Measurements from ENCODE around the gene YBEY. TPM values are rescaled to one million over a fixed set of nuclear protein-coding genes. Genes with fewer than 3 reads are reported as not detected.

YBEY gene
- total and polyA plus RNA-seq, 2 of the 13 experiments (the other 11 are each of a cell fraction or from before 2014, with no cell fraction given) = 6.5 to 8.9 TPM

GRCh38 chr21:46285761-46286647 is at the start of gene YBEY (continued):
- 0 out of 2 replicates have a peak, but pooled peaks have one; percentile 1 for TF ChIP-seq ZNF160 (CRISPR knock-in tag; IDR thresholded peaks at IDR 0.05)
- peak; percentile 37; the same call in 1 of the 2 replicates for TF ChIP-seq ZNF121 (CRISPR knock-in tag; IDR thresholded peaks at IDR 0.05)
- 0 out of 2 replicates have a peak, but pooled peaks have one; percentile 48 for TF ChIP-seq ZNF446 (CRISPR knock-in tag; IDR thresholded peaks at IDR 0.05)
- peak; percentile 88 for TF ChIP-seq ZNF784 (CRISPR knock-in tag; IDR thresholded peaks at IDR 0.05; ENCODE audit: borderline replicate concordance)
- no peak for TF ChIP-seq ZNF484 (CRISPR knock-in tag; IDR thresholded peaks at IDR 0.05; ENCODE audit: borderline replicate concordance, low read depth)
- TF ChIP-seq ATF1 (CRISPR knock-in tag; IDR thresholded peaks at IDR 0.05) = no peak
- peak; percentile 45 for TF ChIP-seq RXRB (CRISPR knock-in tag; IDR thresholded peaks at IDR 0.05; ENCODE audit: borderline replicate concordance)
- TF ChIP-seq SNAPC4 (CRISPR knock-in tag; IDR thresholded peaks at IDR 0.05) = peak; percentile 73; the same call in 1 of the 2 replicates
- TF ChIP-seq CBX1 (IDR thresholded peaks at IDR 0.05; ENCODE audit: low read depth) = peak; percentile 72
- no peak for TF ChIP-seq ZHX2 (IDR thresholded peaks at IDR 0.05; ENCODE audit: low read depth)
- 0 out of 2 replicates have a peak, but pooled peaks have one; percentile 34 for TF ChIP-seq ZHX2 (CRISPR knock-in tag; IDR thresholded peaks at IDR 0.05; ENCODE audit: borderline replicate concordance)
- TF ChIP-seq MXI1 (IDR thresholded peaks at IDR 0.05; ENCODE audit: borderline replicate concordance, low read depth, low read length) = peak; percentile 72; the same call in 1 of the 3 replicates
- peak; percentile 97 for TF ChIP-seq KDM2A (CRISPR knock-in tag; IDR thresholded peaks at IDR 0.05; ENCODE audit: borderline replicate concordance, low read depth)
